K562 (cell line): ENCODE measurements around the gene ACYP2. TPM values are rescaled to one million over a fixed set of nuclear protein-coding genes. Genes with fewer than 3 reads are reported as not detected.

Experiments
- ARID3A ChIP-seq: IDR thresholded peaks from 2 replicates; pipeline ENCODE4 v1.6.1; 2012; ENCODE audit warnings: low read depth, low read length, improper control_type of control experiment, borderline replicate concordance
- DMBX1 ChIP-seq: fragments of 250-450 bp; sonication (Bioruptor Pico); IDR thresholded peaks from 2 replicates; pipeline ENCODE4 v1.8.0; 2022; ENCODE audit warnings: inconsistent platforms, mild to moderate bottlenecking, moderate library complexity, borderline replicate concordance
- ESRRA ChIP-seq: fragments of 450-650 bp; IDR thresholded peaks from 2 replicates; pipeline ENCODE4 v1.6.1; 2014; ENCODE audit warnings: low read depth, mild to moderate bottlenecking, moderate library complexity, borderline replicate concordance
- HMG20B ChIP-seq: fragments of 250-450 bp; sonication (Bioruptor Pico); IDR thresholded peaks from 2 replicates; pipeline ENCODE4 v1.5.0; 2021; ENCODE audit warnings: mild to moderate bottlenecking
- PCBP2 ChIP-seq: fragments of 200-400 bp; formaldehyde crosslinking; IDR thresholded peaks from 2 replicates; pipeline ENCODE4 v1.6.1; 2018; ENCODE audit warnings: low read length, low read depth, mild to moderate bottlenecking, moderate library complexity; ENCODE audit not compliant: poor library complexity, severe bottlenecking
- POLR2B ChIP-seq: fragments of 450-650 bp; IDR thresholded peaks from 2 replicates; pipeline ENCODE4 v1.6.1; 2018; ENCODE audit warnings: low read depth; ENCODE audit not compliant: partially characterized antibody
- TEAD4 ChIP-seq, 2 experiments: sonication (generic) in 1 of 2; formaldehyde crosslinking in 1 of 2; IDR thresholded peaks; 2 replicates each; pipeline versions ENCODE4 v1.6.1 to v1.8.0; 2012 to 2022; ENCODE audit warnings: borderline replicate concordance in 1 of 2, inconsistent platforms in 1 of 2, low read length in 1 of 2, mild to moderate bottlenecking in 1 of 2, missing genetic modification reagents in 1 of 2
- TRIM24 ChIP-seq, 2 experiments: fragments of 450-650 bp; IDR thresholded peaks; 2 replicates each; pipeline ENCODE4 v1.6.1; 2016
- XRCC5 ChIP-seq: fragments of 200-400 bp; formaldehyde crosslinking; IDR thresholded peaks from 2 replicates; pipeline ENCODE4 v1.6.1; 2017; ENCODE audit warnings: low read depth, mild to moderate bottlenecking, low read length
- YY1 ChIP-seq, 3 experiments: IDR thresholded peaks; 2 replicates each; pipeline ENCODE4 v1.6.1; 2011; ENCODE audit warnings: low read length in 2 of 3, mild to moderate bottlenecking in 2 of 3, moderate library complexity in 2 of 3, borderline replicate concordance in 1 of 3, control low read depth in 1 of 3, low read depth in 1 of 3; ENCODE audit not compliant: insufficient read depth in 3 of 3, insufficient replicate concordance in 2 of 3, control insufficient read depth in 1 of 3, insufficient read length in 1 of 3; ENCODE audit errors: extremely low read depth in 1 of 3
- polyA plus RNA-seq, 8 experiments: library from polyadenylated mRNA; depleted of rRNA in 4 of 8; stranded (reverse) in 5 of 8; unstranded in 3 of 8; fragments of >200 nt; fragmentation: Nextera tagmentation in 2 of 8; fragmentation: Illumina TruSeq in 1 of 8; extraction: Ambion mirVana in 2 of 8; extraction: Trizol in 1 of 8; gene quantifications; 2 replicates each; pipeline versions ENCODE4 v1.2.1 to v1.2.3, GENCODE V29; 2011 to 2014; ENCODE audit warnings: inconsistent platforms in 1 of 8, missing spikeins in 1 of 8
- total RNA-seq, 7 experiments: library from RNA; depleted of rRNA in 6 of 7; stranded (reverse); fragments of >200 nt in 6 of 7; fragmentation: Illumina TruSeq in 2 of 7; extraction: Trizol in 2 of 7; gene quantifications; 2 replicates each; pipeline versions ENCODE4 v1.2.1 to v1.2.3, GENCODE V29; 2011 to 2021; ENCODE audit warnings: low replicate concordance in 1 of 7
- TF ChIP-seq, protein P1 (sequence below): fragments of 450-650 bp; IDR thresholded peaks from 2 replicates; pipeline ENCODE4 v1.6.1; 2016; ENCODE audit warnings: low read depth

The ACYP2 gene
- total and polyA plus RNA-seq, 9 of the 15 experiments (the other 6 are each of a cell fraction or from before 2014, with no cell fraction given), result 1.0 to 4.1 (median 2.0) TPM

DNA sequence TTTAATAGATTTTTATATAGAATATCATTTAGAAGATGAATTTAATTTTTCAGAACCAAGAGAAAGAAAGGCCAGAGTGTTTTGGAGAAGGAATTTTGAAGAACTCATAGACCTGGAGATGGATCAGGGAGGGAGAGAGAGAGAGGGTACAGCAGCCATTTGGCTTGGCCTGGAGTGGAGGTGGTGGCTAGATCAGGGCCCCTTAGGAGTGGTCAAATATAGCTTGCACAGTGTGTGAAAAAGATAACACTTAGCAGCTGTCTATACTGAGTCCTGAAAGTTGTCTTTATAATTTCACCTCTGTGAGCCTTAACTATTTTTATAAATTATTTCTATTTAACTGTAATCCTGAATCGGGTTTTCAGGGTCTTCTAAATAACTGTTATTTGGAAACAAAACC, 38.8 kb upstream of the ACYP2 start (continued):
- TF ChIP-seq, protein P1, sequence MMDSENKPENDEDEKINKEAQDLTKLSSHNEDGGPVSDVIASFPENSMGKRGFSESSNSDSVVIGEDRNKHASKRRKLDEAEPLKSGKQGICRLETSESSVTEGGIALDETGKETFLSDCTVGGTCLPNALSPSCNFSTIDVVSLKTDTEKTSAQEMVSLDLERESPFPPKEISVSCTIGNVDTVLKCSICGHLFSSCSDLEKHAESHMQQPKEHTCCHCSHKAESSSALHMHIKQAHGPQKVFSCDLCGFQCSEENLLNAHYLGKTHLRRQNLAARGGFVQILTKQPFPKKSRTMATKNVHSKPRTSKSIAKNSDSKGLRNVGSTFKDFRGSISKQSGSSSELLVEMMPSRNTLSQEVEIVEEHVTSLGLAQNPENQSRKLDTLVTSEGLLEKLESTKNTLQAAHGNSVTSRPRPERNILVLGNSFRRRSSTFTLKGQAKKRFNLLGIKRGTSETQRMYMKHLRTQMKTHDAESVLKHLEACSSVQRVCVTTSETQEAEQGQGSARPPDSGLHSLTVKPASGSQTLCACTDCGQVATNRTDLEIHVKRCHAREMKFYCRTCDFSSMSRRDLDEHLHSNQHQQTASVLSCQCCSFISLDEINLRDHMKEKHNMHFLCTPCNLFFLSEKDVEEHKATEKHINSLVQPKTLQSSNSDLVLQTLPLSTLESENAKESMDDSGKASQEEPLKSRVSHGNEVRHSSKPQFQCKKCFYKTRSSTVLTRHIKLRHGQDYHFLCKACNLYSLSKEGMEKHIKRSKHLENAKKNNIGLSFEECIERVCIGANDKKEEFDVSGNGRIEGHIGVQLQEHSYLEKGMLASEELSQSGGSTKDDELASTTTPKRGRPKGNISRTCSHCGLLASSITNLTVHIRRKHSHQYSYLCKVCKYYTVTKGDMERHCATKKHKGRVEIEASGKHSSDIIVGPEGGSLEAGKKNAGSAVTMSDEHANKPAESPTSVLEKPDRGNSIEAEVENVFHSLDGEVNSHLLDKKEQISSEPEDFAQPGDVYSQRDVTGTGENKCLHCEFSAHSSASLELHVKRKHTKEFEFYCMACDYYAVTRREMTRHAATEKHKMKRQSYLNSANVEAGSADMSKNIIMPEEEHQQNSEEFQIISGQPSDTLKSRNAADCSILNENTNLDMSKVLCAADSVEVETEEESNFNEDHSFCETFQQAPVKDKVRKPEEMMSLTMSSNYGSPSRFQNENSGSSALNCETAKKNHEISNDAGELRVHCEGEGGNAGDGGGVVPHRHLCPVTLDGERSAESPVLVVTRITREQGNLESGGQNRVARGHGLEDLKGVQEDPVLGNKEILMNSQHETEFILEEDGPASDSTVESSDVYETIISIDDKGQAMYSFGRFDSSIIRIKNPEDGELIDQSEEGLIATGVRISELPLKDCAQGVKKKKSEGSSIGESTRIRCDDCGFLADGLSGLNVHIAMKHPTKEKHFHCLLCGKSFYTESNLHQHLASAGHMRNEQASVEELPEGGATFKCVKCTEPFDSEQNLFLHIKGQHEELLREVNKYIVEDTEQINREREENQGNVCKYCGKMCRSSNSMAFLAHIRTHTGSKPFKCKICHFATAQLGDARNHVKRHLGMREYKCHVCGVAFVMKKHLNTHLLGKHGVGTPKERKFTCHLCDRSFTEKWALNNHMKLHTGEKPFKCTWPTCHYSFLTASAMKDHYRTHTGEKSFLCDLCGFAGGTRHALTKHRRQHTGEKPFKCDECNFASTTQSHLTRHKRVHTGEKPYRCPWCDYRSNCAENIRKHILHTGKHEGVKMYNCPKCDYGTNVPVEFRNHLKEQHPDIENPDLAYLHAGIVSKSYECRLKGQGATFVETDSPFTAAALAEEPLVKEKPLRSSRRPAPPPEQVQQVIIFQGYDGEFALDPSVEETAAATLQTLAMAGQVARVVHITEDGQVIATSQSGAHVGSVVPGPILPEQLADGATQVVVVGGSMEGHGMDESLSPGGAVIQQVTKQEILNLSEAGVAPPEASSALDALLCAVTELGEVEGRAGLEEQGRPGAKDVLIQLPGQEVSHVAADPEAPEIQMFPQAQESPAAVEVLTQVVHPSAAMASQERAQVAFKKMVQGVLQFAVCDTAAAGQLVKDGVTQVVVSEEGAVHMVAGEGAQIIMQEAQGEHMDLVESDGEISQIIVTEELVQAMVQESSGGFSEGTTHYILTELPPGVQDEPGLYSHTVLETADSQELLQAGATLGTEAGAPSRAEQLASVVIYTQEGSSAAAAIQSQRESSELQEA, result no peak
- no peak for TF ChIP-seq ARID3A
- no peak for TF ChIP-seq HMG20B (CRISPR knock-in tag)
- no peak for TF ChIP-seq POLR2B
- no peak for TF ChIP-seq ESRRA
- TF ChIP-seq DMBX1 (CRISPR knock-in tag), result peak; percentile 44; the same call in 1 of the 2 replicates
- TF ChIP-seq XRCC5, result no peak
- 0 out of 4 replicates have a peak, but pooled peaks of 1 of the 2 experiments have one; percentile 9 for TF ChIP-seq TRIM24 (IDR thresholded peaks at IDR 0.05)
- peak in 1 of 3 experiments; percentile 69 for TF ChIP-seq YY1 (IDR thresholded peaks at IDR 0.05; ENCODE audit: borderline replicate concordance in 1 of 3, control insufficient read depth in 1 of 3, extremely low read depth in 1 of 3, insufficient read depth in 3 of 3, insufficient read length in 1 of 3, insufficient replicate concordance in 2 of 3, low read depth in 1 of 3, low read length in 2 of 3)
- peak; percentile 58; the same call in 1 of the 2 replicates for TF ChIP-seq TEAD4 (IDR thresholded peaks at IDR 0.05; ENCODE audit: low read length)
- TF ChIP-seq TEAD4 (CRISPR knock-in tag; IDR thresholded peaks at IDR 0.05; ENCODE audit: borderline replicate concordance), result no peak
- TF ChIP-seq PCBP2, result no peak
